PFSK-1 (cell line): ENCODE data around the gene MGAT1.

Experiments
- TAF1 ChIP-seq: IDR thresholded peaks from 2 replicates; pipeline ENCODE4 v1.6.1; 2012; ENCODE audit warnings: low read length, control low read depth, borderline replicate concordance; ENCODE audit not compliant: insufficient read depth
- TF ChIP-seq, protein P1 (sequence below), 2 experiments: IDR thresholded peaks; 2 replicates each; pipeline versions ENCODE4 v1.6.1 to v1.8.0; 2011 to 2012; ENCODE audit warnings: low read depth in 2 of 2, low read length in 2 of 2, control low read depth in 1 of 2, inconsistent platforms in 1 of 2, mild to moderate bottlenecking in 1 of 2, moderate library complexity in 1 of 2; ENCODE audit not compliant: insufficient read depth in 1 of 2

DNA sequence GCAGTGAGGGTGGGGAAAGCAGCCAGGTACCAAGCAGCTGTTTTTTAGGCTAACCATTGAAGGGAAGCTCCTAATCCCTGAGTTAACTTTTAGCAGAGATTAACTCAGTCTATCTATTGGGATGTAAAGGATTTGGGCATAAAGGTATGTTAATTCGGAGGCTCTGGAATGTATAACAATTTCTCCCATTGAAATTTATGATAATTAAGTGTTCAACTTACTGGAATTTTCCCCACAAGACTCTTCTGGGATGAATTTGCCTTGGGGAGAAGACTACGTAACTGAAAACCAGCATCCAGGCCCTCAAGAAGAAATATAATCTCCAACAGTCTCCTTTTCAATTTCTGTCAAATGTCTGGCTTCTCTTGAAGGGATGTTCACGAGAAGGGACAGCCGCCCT, 34.9 kb upstream of the MGAT1 start:
- TF ChIP-seq, protein P1, sequence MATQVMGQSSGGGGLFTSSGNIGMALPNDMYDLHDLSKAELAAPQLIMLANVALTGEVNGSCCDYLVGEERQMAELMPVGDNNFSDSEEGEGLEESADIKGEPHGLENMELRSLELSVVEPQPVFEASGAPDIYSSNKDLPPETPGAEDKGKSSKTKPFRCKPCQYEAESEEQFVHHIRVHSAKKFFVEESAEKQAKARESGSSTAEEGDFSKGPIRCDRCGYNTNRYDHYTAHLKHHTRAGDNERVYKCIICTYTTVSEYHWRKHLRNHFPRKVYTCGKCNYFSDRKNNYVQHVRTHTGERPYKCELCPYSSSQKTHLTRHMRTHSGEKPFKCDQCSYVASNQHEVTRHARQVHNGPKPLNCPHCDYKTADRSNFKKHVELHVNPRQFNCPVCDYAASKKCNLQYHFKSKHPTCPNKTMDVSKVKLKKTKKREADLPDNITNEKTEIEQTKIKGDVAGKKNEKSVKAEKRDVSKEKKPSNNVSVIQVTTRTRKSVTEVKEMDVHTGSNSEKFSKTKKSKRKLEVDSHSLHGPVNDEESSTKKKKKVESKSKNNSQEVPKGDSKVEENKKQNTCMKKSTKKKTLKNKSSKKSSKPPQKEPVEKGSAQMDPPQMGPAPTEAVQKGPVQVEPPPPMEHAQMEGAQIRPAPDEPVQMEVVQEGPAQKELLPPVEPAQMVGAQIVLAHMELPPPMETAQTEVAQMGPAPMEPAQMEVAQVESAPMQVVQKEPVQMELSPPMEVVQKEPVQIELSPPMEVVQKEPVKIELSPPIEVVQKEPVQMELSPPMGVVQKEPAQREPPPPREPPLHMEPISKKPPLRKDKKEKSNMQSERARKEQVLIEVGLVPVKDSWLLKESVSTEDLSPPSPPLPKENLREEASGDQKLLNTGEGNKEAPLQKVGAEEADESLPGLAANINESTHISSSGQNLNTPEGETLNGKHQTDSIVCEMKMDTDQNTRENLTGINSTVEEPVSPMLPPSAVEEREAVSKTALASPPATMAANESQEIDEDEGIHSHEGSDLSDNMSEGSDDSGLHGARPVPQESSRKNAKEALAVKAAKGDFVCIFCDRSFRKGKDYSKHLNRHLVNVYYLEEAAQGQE (IDR thresholded peaks at IDR 0.05; ENCODE audit: insufficient read depth in 1 of 2, low read depth in 2 of 2, low read length in 2 of 2) = no peak
- no peak for TF ChIP-seq TAF1
